NCI-H2171 treated with DMSO at 0.1 percent for 48 hours (cell line): ENCODE results near the gene PAM16.

Source experiments
- DNase-seq: peaks from one replicate; lab custom pipeline; 2025; lab: John Stamatoyannopoulos, UW

The PAM16 gene

GRCh38 chr16:4371357-4372000, 20.4 kb upstream of the PAM16 start, which contains the start of gene VASN:
Gene VASN, plus strand, starts transcription at chr16:4371848. Its CDS starts 9,030 bp downstream, at chr16:4380878.
- DNase-seq, result peak; percentile 21

GRCh38 chr16:4370570-4371356, 19.6 kb upstream of the PAM16 start:
- no peak for DNase-seq

GRCh38 chr16:4370151-4370550, 19.0 kb upstream of the PAM16 start:
- DNase-seq, result no peak

GRCh38 chr16:4369007-4369733, 18.0 kb upstream of the PAM16 start:
- DNase-seq, result no peak

GRCh38 chr16:4367393-4367856, 16.3 kb upstream of the PAM16 start:
- no peak for DNase-seq

GRCh38 chr16:4366016-4366415, 14.9 kb upstream of the PAM16 start:
- DNase-seq, result no peak

GRCh38 chr16:4365615-4366014, 14.5 kb upstream of the PAM16 start:
- no peak for DNase-seq

- DNase-seq, result no peak
Observed at GRCh38 chr16:4365014-4365406, 13.9 kb upstream of the PAM16 start.

GRCh38 chr16:4364196-4365013, 13.3 kb upstream of the PAM16 start:
- DNase-seq, result no peak

- no peak for DNase-seq
Observed at GRCh38 chr16:4362476-4363135, 11.5 kb upstream of the PAM16 start.

GRCh38 chr16:4361944-4362311, 10.8 kb upstream of the PAM16 start:
- DNase-seq, result no peak

- no peak for DNase-seq
Observed at GRCh38 chr16:4361033-4361943, 10.2 kb upstream of the PAM16 start.

GRCh38 chr16:4360538-4361021, 9.5 kb upstream of the PAM16 start:
- DNase-seq, result no peak

GRCh38 chr16:4359914-4360313, 8.8 kb upstream of the PAM16 start:
- no peak for DNase-seq

- DNase-seq, result peak; percentile 4
Observed at GRCh38 chr16:4358831-4359561, 7.9 kb upstream of the PAM16 start.

- no peak for DNase-seq
Observed at GRCh38 chr16:4358236-4358635, 7.1 kb upstream of the PAM16 start.

- DNase-seq, result no peak
Observed at GRCh38 chr16:4356820-4357219, 5.7 kb upstream of the PAM16 start.

- no peak for DNase-seq
Observed at GRCh38 chr16:4354512-4355409, 3.6 kb upstream of the PAM16 start.
